ENCODE measurements around the gene SMCO2.

SMCO2 gene

GRCh38 chr12:27449893-27450534, 3.5 kb downstream of the SMCO2 start:
- H3K27ac ChIP-seq: no peak overlapping the region
- DNase-seq (ENCODE audit: low spot score): no peak
- no peak overlapping the region for H3K4me3 ChIP-seq
- TF ChIP-seq CTCF (IDR thresholded peaks at IDR 0.05): no peak

GRCh38 chr12:27451036-27451825, 4.7 kb downstream of the SMCO2 start:
- no peak for DNase-seq (ENCODE audit: low spot score)
- no peak overlapping the region for H3K27ac ChIP-seq
- H3K4me3 ChIP-seq: no peak overlapping the region
- no peak for TF ChIP-seq CTCF (IDR thresholded peaks at IDR 0.05)

GRCh38 chr12:27453421-27453820, 6.9 kb downstream of the SMCO2 start:
- Histone ChIP-seq H3K4me3 (no peak overlapping the region), H3K27ac (no peak overlapping the region)
- TF ChIP-seq CTCF (IDR thresholded peaks at IDR 0.05): no peak
- DNase-seq (ENCODE audit: low spot score): no peak

GRCh38 chr12:27455589-27455988, 9.1 kb downstream of the SMCO2 start:
- H3K27ac ChIP-seq: no peak overlapping the region
- no peak for TF ChIP-seq CTCF (IDR thresholded peaks at IDR 0.05)
- no peak overlapping the region for H3K4me3 ChIP-seq
- DNase-seq (ENCODE audit: low spot score): no peak

GRCh38 chr12:27456618-27457017, 10.1 kb downstream of the SMCO2 start:
- no peak for TF ChIP-seq CTCF (IDR thresholded peaks at IDR 0.05)
- no peak for DNase-seq (ENCODE audit: low spot score)
- Histone ChIP-seq H3K27ac (no peak overlapping the region), H3K4me3 (no peak overlapping the region)

GRCh38 chr12:27460471-27460978, 14.0 kb downstream of the SMCO2 start:
- no peak overlapping the region for H3K27ac ChIP-seq
- no peak for TF ChIP-seq CTCF (IDR thresholded peaks at IDR 0.05)
- H3K4me3 ChIP-seq: no peak overlapping the region
- no peak for DNase-seq (ENCODE audit: low spot score)
